DND-41 (cell line): Measurements from ENCODE around the gene LRRC55.

Source experiments
- CTCF ChIP-seq: IDR thresholded peaks from 2 replicates; pipeline ENCODE4 v1.5.1; 2012; ENCODE audit warnings: borderline replicate concordance, low read length, moderate library complexity, mild to moderate bottlenecking; ENCODE audit not compliant: poor library complexity, severe bottlenecking; ENCODE audit errors: extremely low read depth
- EZH2 ChIP-seq: IDR thresholded peaks from 3 replicates; pipeline ENCODE4 v1.6.1; 2012; ENCODE audit warnings: borderline replicate concordance, low read depth, mild to moderate bottlenecking, moderate library complexity, low read length, inconsistent platforms; ENCODE audit not compliant: severe bottlenecking

- no peak for TF ChIP-seq CTCF
- TF ChIP-seq EZH2, result no peak
These were observed 21.6 kb downstream of the LRRC55 start for GRCh38 chr11:57203359-57203758.
